Skeletal muscle cell (primary cell): ENCODE results near the gene TRIM29.

Experiments used
- DNase-seq: peaks from one replicate; pipeline ENCODE4 v3.0.0-alpha.2; 2010; ENCODE audit warnings: low read depth
- H3K4me3 ChIP-seq: 2 replicates; pipeline ENCODE4 v1.5.1; 2011; ENCODE audit warnings: low read depth, mild to moderate bottlenecking, control low read depth, low read length, moderate library complexity

Gene TRIM29

GRCh38 chr11:120126620-120127019 lies 11.3 kb downstream of the TRIM29 start:
- H3K4me3 ChIP-seq = no peak overlapping the region
- DNase-seq = no peak

GRCh38 chr11:120125509-120125908 lies 12.4 kb downstream of the TRIM29 start:
- no peak for DNase-seq
- no peak overlapping the region for H3K4me3 ChIP-seq

GRCh38 chr11:120125024-120125423 lies 12.9 kb downstream of the TRIM29 start:
- no peak overlapping the region for H3K4me3 ChIP-seq
- DNase-seq = no peak

- H3K4me3 ChIP-seq = no peak overlapping the region
- DNase-seq = no peak
Observed at GRCh38 chr11:120124355-120124754, 13.6 kb downstream of the TRIM29 start.

GRCh38 chr11:120123946-120124345 lies 14.0 kb downstream of the TRIM29 start:
- no peak for DNase-seq
- no peak overlapping the region for H3K4me3 ChIP-seq

- no peak for DNase-seq
- no peak overlapping the region for H3K4me3 ChIP-seq
Observed at GRCh38 chr11:120122924-120123683, 14.8 kb downstream of the TRIM29 start.

GRCh38 chr11:120121914-120122473 lies 15.9 kb downstream of the TRIM29 start:
- no peak for DNase-seq
- H3K4me3 ChIP-seq = no peak overlapping the region

GRCh38 chr11:120121336-120121735 lies 16.6 kb downstream of the TRIM29 start:
- no peak for DNase-seq
- no peak overlapping the region for H3K4me3 ChIP-seq

GRCh38 chr11:120120805-120121335 lies 17.0 kb downstream of the TRIM29 start:
- no peak overlapping the region for H3K4me3 ChIP-seq
- no peak for DNase-seq

- no peak for DNase-seq
- no peak overlapping the region for H3K4me3 ChIP-seq
Observed at GRCh38 chr11:120119121-120119520, 18.8 kb downstream of the TRIM29 start.

- DNase-seq = no peak
- H3K4me3 ChIP-seq = no peak overlapping the region
Observed at GRCh38 chr11:120117991-120118390, 19.9 kb downstream of the TRIM29 start.

- no peak for DNase-seq
Observed at GRCh38 chr11:120116966-120117365, 20.9 kb downstream of the TRIM29 start.

GRCh38 chr11:120115272-120116000 lies 22.5 kb downstream of the TRIM29 start:
- H3K4me3 ChIP-seq = no peak overlapping the region
- no peak for DNase-seq

More at GRCh38 chr11:120116966-120117365, 20.9 kb downstream of the TRIM29 start:
- no peak overlapping the region for H3K4me3 ChIP-seq

GRCh38 chr11:120112174-120112796 lies 25.6 kb downstream of the TRIM29 start:
- DNase-seq = no peak
- H3K4me3 ChIP-seq = no peak overlapping the region

- DNase-seq = no peak
- H3K4me3 ChIP-seq = no peak overlapping the region
Observed at GRCh38 chr11:120109531-120109930, 28.4 kb downstream of the TRIM29 start.

- no peak overlapping the region for H3K4me3 ChIP-seq
- DNase-seq = no peak
Observed at GRCh38 chr11:120108785-120109168, 29.1 kb downstream of the TRIM29 start.

- no peak overlapping the region for H3K4me3 ChIP-seq
- DNase-seq = peak; percentile 8
Observed at GRCh38 chr11:120108154-120108784, 29.6 kb downstream of the TRIM29 start.

- no peak overlapping the region for H3K4me3 ChIP-seq
- no peak for DNase-seq
Observed at GRCh38 chr11:120107692-120108091, 30.2 kb downstream of the TRIM29 start.

GRCh38 chr11:120106354-120107150 lies 31.4 kb downstream of the TRIM29 start:
- H3K4me3 ChIP-seq = no peak overlapping the region
- DNase-seq = no peak
